Measurements from ENCODE around the gene EIF2B2.

GRCh38 chr14:75013290-75013689, 10.6 kb downstream of the EIF2B2 start:
- TF ChIP-seq EP300 (IDR thresholded peaks at IDR 0.05) (no peak), CTCF (IDR thresholded peaks at IDR 0.05) (no peak)
